Neural cell (in vitro differentiated cells): ENCODE data around the gene PDE4D. TPM values are rescaled to one million over a fixed set of nuclear protein-coding genes. Genes with fewer than 3 reads are reported as not detected.

Source experiments
- H2AFZ ChIP-seq: fragments of 200-600, 300-800 bp; sonication (generic), shearing (Covaris generic); 2 replicates; pipeline ENCODE4 v1.6.0; 2014; ENCODE audit warnings: low read depth, mild to moderate bottlenecking, antibody characterized with exemption, low read length, moderate library complexity
- H3F3A ChIP-seq: fragments of 200-600 bp; shearing (Covaris generic); 2 replicates; pipeline ENCODE4 v1.6.1; 2016; ENCODE audit warnings: mild to moderate bottlenecking, moderate library complexity, mixed read lengths, antibody characterized with exemption, low read length; ENCODE audit not compliant: insufficient read depth, poor library complexity, severe bottlenecking
- H3K27ac ChIP-seq: fragments of 200-600, 300-800 bp; sonication (generic), shearing (Covaris generic); 2 replicates; pipeline ENCODE4 v1.5.1; 2014; ENCODE audit warnings: mild to moderate bottlenecking, low read length, moderate library complexity
- H3K27me3 ChIP-seq: fragments of 300-800, 200-600 bp; sonication (generic), shearing (Covaris generic); 2 replicates; pipeline ENCODE4 v1.6.0; 2014; ENCODE audit warnings: mild to moderate bottlenecking, low read depth, low read length, moderate library complexity; ENCODE audit not compliant: insufficient read depth
- H3K36me3 ChIP-seq: fragments of 300-800, 200-600 bp; sonication (generic), shearing (Covaris generic); 2 replicates; pipeline ENCODE4 v1.5.1; 2014; ENCODE audit warnings: mild to moderate bottlenecking, antibody characterized with exemption, low read length, moderate library complexity; ENCODE audit not compliant: insufficient read depth
- H3K4me2 ChIP-seq: fragments of 300-800, 200-600 bp; sonication (generic), shearing (Covaris generic); 2 replicates; pipeline ENCODE4 v1.6.0; 2014; ENCODE audit warnings: mild to moderate bottlenecking, low read length
- H3K4me3 ChIP-seq: fragments of 300-800, 200-600 bp; sonication (generic), shearing (Covaris generic); 2 replicates; pipeline ENCODE4 v1.5.1; 2014; ENCODE audit warnings: mild to moderate bottlenecking, low read length, moderate library complexity
- H3K79me2 ChIP-seq: fragments of 200-600 bp; shearing (Covaris generic); replicated peaks from 2 replicates; pipeline ENCODE4 v1.6.0; 2014; ENCODE audit warnings: mild to moderate bottlenecking, low read length, moderate library complexity; ENCODE audit not compliant: insufficient read depth
- H3K9ac ChIP-seq: fragments of 300-800, 200-600 bp; sonication (generic), shearing (Covaris generic); 2 replicates; pipeline ENCODE4 v1.6.1; 2016; ENCODE audit warnings: mild to moderate bottlenecking, low read length, mixed read lengths
- H3K9me2 ChIP-seq: fragments of 200-600 bp; shearing (Covaris generic); 2 replicates; pipeline ENCODE4 v1.6.1; 2016; ENCODE audit warnings: mild to moderate bottlenecking, low read length, mixed read lengths; ENCODE audit not compliant: insufficient read depth
- H3K9me3 ChIP-seq: fragments of 200-600, 300-800 bp; sonication (generic), shearing (Covaris generic); 2 replicates; pipeline ENCODE4 v1.6.1; 2016; ENCODE audit warnings: mild to moderate bottlenecking, mixed run types, low read length, moderate library complexity, mixed read lengths
- H4K20me1 ChIP-seq: fragments of 200-600 bp; shearing (Covaris generic); 2 replicates; pipeline ENCODE4 v1.6.1; 2016; ENCODE audit warnings: mild to moderate bottlenecking, mixed run types; ENCODE audit not compliant: insufficient read depth
- EP300 ChIP-seq: fragments of 450-650 bp; conservative IDR thresholded peaks from 2 replicates; pipeline ENCODE4 v1.6.1; 2014; ENCODE audit warnings: antibody characterized with exemption, mild to moderate bottlenecking, moderate library complexity; ENCODE audit not compliant: poor library complexity, severe bottlenecking
- EZH2 ChIP-seq: fragments of 200-600, 300-800 bp; shearing (Covaris generic), sonication (generic); IDR thresholded peaks from 2 replicates; pipeline ENCODE4 v1.6.1; 2014; ENCODE audit warnings: antibody characterized with exemption, low read length, borderline replicate concordance, mild to moderate bottlenecking; ENCODE audit not compliant: insufficient read depth, poor library complexity, severe bottlenecking
- MXI1 ChIP-seq: fragments of 450-650 bp; conservative IDR thresholded peaks from 2 replicates; pipeline ENCODE4 v1.6.1; 2014; ENCODE audit warnings: antibody characterized with exemption, mild to moderate bottlenecking; ENCODE audit not compliant: poor library complexity, severe bottlenecking
- POLR2AphosphoS5 ChIP-seq: IDR thresholded peaks from 2 replicates; pipeline ENCODE4 v1.6.1; 2012
- RAD21 ChIP-seq: fragments of 450-650 bp; conservative IDR thresholded peaks from 2 replicates; pipeline ENCODE4 v1.6.1; 2014; ENCODE audit warnings: antibody characterized with exemption, mild to moderate bottlenecking, moderate library complexity
- SMC3 ChIP-seq: fragments of 450-650 bp; conservative IDR thresholded peaks from 2 replicates; pipeline ENCODE4 v1.6.1; 2014; ENCODE audit warnings: antibody characterized with exemption, mild to moderate bottlenecking, moderate library complexity; ENCODE audit not compliant: poor library complexity
- TAF1 ChIP-seq: IDR thresholded peaks from 2 replicates; pipeline ENCODE4 v1.6.1; 2012; ENCODE audit warnings: low read depth
- polyA plus RNA-seq: library from polyadenylated mRNA; depleted of rRNA; stranded (reverse); fragments of >200 nt; gene quantifications from 2 replicates; pipeline ENCODE4 v1.2.3, GENCODE V29; 2014
- TF ChIP-seq, protein P1 (sequence below): IDR thresholded peaks from 2 replicates; pipeline ENCODE4 v1.6.1; 2012; ENCODE audit warnings: borderline replicate concordance
- TF ChIP-seq, protein P2 (sequence below): fragments of 450-650 bp; IDR thresholded peaks from 2 replicates; pipeline ENCODE4 v1.5.1; 2014; ENCODE audit warnings: antibody characterized with exemption, mild to moderate bottlenecking, moderate library complexity; ENCODE audit not compliant: poor library complexity, severe bottlenecking

PDE4D gene
- polyA plus RNA-seq, 1 donor from 2014 or later: 42.8 TPM

DNA sequence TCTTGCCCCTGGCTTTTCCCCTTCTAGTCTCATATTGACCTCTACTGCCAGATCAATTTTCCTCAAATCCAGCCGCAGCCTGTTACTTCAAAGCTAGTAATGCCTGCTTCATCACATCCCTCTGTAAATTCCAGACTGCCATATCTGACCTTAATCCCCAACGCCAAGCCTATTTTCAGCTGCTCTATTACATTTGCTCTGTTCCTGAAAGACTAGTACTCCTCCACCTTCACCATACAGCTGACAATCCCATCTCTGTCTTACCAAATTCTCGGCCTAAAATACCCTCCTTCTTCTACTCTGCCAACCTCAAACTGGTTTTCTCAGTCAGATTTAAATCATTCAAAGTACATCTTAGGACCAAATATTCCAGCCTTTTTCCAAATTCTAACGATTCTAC is 890.4 kb downstream of the PDE4D start:
- Histone ChIP-seq H4K20me1 (no peaks in the 10 kb centered on the region), H3K79me2 (no peaks in the 10 kb centered on the region), H3K4me2 (no peak overlapping the region), H3K36me3 (no peaks in the 10 kb centered on the region), H3K9ac (no peak overlapping the region), H3K27me3 (no peaks in the 10 kb centered on the region), H3K4me3 (no peak overlapping the region), H3F3A (peaks cover 3% of the 10 kb centered on the region), H3K27ac (no peak overlapping the region), H2AFZ (no peak overlapping the region), H3K9me2 (no peaks in the 10 kb centered on the region), H3K9me3 (no peaks in the 10 kb centered on the region)
- TF ChIP-seq POLR2AphosphoS5 (no peak), RAD21 (no peak), EP300 (no peak), EZH2 (no peak), TAF1 (no peak), SMC3 (no peak), MXI1 (no peak)
- TF ChIP-seq, protein P1, sequence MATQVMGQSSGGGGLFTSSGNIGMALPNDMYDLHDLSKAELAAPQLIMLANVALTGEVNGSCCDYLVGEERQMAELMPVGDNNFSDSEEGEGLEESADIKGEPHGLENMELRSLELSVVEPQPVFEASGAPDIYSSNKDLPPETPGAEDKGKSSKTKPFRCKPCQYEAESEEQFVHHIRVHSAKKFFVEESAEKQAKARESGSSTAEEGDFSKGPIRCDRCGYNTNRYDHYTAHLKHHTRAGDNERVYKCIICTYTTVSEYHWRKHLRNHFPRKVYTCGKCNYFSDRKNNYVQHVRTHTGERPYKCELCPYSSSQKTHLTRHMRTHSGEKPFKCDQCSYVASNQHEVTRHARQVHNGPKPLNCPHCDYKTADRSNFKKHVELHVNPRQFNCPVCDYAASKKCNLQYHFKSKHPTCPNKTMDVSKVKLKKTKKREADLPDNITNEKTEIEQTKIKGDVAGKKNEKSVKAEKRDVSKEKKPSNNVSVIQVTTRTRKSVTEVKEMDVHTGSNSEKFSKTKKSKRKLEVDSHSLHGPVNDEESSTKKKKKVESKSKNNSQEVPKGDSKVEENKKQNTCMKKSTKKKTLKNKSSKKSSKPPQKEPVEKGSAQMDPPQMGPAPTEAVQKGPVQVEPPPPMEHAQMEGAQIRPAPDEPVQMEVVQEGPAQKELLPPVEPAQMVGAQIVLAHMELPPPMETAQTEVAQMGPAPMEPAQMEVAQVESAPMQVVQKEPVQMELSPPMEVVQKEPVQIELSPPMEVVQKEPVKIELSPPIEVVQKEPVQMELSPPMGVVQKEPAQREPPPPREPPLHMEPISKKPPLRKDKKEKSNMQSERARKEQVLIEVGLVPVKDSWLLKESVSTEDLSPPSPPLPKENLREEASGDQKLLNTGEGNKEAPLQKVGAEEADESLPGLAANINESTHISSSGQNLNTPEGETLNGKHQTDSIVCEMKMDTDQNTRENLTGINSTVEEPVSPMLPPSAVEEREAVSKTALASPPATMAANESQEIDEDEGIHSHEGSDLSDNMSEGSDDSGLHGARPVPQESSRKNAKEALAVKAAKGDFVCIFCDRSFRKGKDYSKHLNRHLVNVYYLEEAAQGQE: no peak
- TF ChIP-seq, protein P2, sequence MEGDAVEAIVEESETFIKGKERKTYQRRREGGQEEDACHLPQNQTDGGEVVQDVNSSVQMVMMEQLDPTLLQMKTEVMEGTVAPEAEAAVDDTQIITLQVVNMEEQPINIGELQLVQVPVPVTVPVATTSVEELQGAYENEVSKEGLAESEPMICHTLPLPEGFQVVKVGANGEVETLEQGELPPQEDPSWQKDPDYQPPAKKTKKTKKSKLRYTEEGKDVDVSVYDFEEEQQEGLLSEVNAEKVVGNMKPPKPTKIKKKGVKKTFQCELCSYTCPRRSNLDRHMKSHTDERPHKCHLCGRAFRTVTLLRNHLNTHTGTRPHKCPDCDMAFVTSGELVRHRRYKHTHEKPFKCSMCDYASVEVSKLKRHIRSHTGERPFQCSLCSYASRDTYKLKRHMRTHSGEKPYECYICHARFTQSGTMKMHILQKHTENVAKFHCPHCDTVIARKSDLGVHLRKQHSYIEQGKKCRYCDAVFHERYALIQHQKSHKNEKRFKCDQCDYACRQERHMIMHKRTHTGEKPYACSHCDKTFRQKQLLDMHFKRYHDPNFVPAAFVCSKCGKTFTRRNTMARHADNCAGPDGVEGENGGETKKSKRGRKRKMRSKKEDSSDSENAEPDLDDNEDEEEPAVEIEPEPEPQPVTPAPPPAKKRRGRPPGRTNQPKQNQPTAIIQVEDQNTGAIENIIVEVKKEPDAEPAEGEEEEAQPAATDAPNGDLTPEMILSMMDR: no peak

DNA sequence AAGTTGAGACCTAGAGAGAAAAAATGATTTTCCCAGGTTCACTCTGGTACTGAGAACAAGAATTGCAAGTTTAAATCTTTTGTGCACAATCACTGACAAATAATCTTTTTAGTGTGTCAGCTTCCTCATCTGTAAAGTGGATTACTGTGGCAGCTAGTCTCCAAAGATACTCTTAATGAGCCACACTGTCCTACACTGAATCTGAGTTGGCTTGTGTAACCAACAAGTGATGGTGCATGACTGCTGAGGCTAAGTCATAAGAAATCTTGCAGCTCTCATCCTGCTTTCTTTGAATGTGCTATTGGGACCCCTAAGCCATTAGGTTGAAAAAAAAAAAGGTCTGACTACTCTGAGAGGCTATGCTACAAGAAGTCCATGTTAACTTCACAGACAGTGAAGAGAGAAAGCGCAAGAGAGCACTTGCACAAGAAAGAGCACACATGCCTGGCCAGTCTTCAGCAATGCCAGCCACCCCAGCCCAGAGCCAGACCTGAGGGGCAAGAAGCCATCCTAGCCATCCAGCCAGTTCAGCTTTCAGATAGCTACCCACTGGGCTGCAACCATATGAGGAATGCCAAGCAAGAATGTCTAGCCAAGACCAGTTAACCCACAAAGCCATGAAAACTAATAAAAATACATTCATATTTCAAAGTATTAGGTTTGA is 891.2 kb downstream of the PDE4D start:
- Histone ChIP-seq H3K4me2 (no peak overlapping the region), H2AFZ (no peak overlapping the region), H3K27ac (no peak overlapping the region), H3K27me3 (no peaks in the 10 kb centered on the region), H3K36me3 (no peaks in the 10 kb centered on the region), H3K9me2 (no peaks in the 10 kb centered on the region), H3K9me3 (no peaks in the 10 kb centered on the region), H3F3A (peaks cover 3% of the 10 kb centered on the region), H3K9ac (no peak overlapping the region), H3K79me2 (peaks cover 2% of the 10 kb centered on the region), H3K4me3 (no peak overlapping the region), H4K20me1 (no peaks in the 10 kb centered on the region)
- no peak for TF ChIP-seq POLR2AphosphoS5
- no peak for TF ChIP-seq RAD21
- no peak for TF ChIP-seq MXI1
- no peak for TF ChIP-seq SMC3
- TF ChIP-seq, protein P2: no peak
- TF ChIP-seq, protein P1: no peak
- TF ChIP-seq TAF1: no peak
- TF ChIP-seq EP300: no peak
- no peak for TF ChIP-seq EZH2
